HepG2 (cell line): ENCODE measurements around the gene SARS2. TPM values are rescaled to one million over a fixed set of nuclear protein-coding genes. Genes with fewer than 3 reads are reported as not detected.

ENCODE experiments used
- CBX5 ChIP-seq: sonication (generic); formaldehyde crosslinking; IDR thresholded peaks from 2 replicates; pipeline ENCODE4 v1.4.0; 2020; ENCODE audit warnings: missing genetic modification reagents, borderline replicate concordance
- GFI1 ChIP-seq: sonication (generic); formaldehyde crosslinking; IDR thresholded peaks from 2 replicates; pipeline ENCODE4 v1.5.0; 2020; ENCODE audit warnings: missing genetic modification reagents, mild to moderate bottlenecking, borderline replicate concordance
- KLF11 ChIP-seq: IDR thresholded peaks from 2 replicates; pipeline ENCODE4 v1.6.1; 2016; ENCODE audit warnings: missing compliant biosample characterization
- MTF1 ChIP-seq: sonication (generic); formaldehyde crosslinking; IDR thresholded peaks from 2 replicates; pipeline ENCODE4 v1.5.0; 2020; ENCODE audit warnings: missing genetic modification reagents
- MXI1 ChIP-seq: IDR thresholded peaks from 3 replicates; pipeline ENCODE4 v1.6.1; 2012; ENCODE audit warnings: low read depth, low read length, inconsistent platforms, borderline replicate concordance
- POLR2A ChIP-seq, 2 experiments: IDR thresholded peaks; 2 replicates each; pipeline ENCODE4 v1.6.1; 2011; ENCODE audit warnings: low read depth in 2 of 2, low read length in 2 of 2, mild to moderate bottlenecking in 1 of 2, moderate library complexity in 1 of 2; ENCODE audit not compliant: insufficient read depth in 1 of 2
- SP4 ChIP-seq: sonication (generic); formaldehyde crosslinking; IDR thresholded peaks from 2 replicates; pipeline ENCODE4 v1.8.1; 2023; ENCODE audit warnings: mild to moderate bottlenecking, missing genetic modification reagents
- SRSF1 ChIP-seq: fragments of 200-400 bp; formaldehyde crosslinking; optimal IDR thresholded peaks from 2 replicates; pipeline ENCODE3; 2017; ENCODE audit warnings: mild to moderate bottlenecking, low read depth, low read length, moderate library complexity
- ZNF225 ChIP-seq: sonication (generic); formaldehyde crosslinking; IDR thresholded peaks from 2 replicates; pipeline ENCODE4 v1.4.0; 2020; ENCODE audit warnings: mild to moderate bottlenecking, missing genetic modification reagents
- ZNF546 ChIP-seq: sonication (generic); formaldehyde crosslinking; conservative IDR thresholded peaks from 2 replicates; pipeline ENCODE4 v1.8.1; 2023; ENCODE audit warnings: mild to moderate bottlenecking, missing genetic modification reagents
- ZNF564 ChIP-seq: sonication (generic); formaldehyde crosslinking; IDR thresholded peaks from 2 replicates; pipeline ENCODE4 v1.8.1; 2023; ENCODE audit warnings: mild to moderate bottlenecking, missing genetic modification reagents
- ZNF768 ChIP-seq: sonication (generic); formaldehyde crosslinking; IDR thresholded peaks from 2 replicates; pipeline ENCODE4 v1.4.0; 2020; ENCODE audit warnings: missing genetic modification reagents
- ZNF878 ChIP-seq: sonication (generic); formaldehyde crosslinking; IDR thresholded peaks from 2 replicates; pipeline ENCODE4 v1.8.1; 2023; ENCODE audit warnings: mild to moderate bottlenecking, missing genetic modification reagents, moderate library complexity
- polyA plus RNA-seq, 8 experiments: library from polyadenylated mRNA; depleted of rRNA in 3 of 8; stranded (reverse) in 7 of 8; unstranded in 1 of 8; fragments of >200 nt; fragmentation: Illumina TruSeq in 4 of 8; extraction: Trizol in 4 of 8; gene quantifications; 2 replicates each; pipeline versions ENCODE4 v1.2.1 to v1.2.3, GENCODE V29; 2011 to 2016; ENCODE audit warnings: low read depth in 4 of 8, missing spikeins in 1 of 8, mixed read lengths in 1 of 8; ENCODE audit not compliant: insufficient read depth in 1 of 8
- total RNA-seq, 5 experiments: library from RNA; depleted of rRNA; stranded (reverse); fragments of >200 nt; fragmentation: Illumina TruSeq; extraction: Trizol; gene quantifications; 2 replicates each; pipeline ENCODE4 v1.2.3, GENCODE V29; 2016; ENCODE audit warnings: low read depth in 1 of 5
- TF ChIP-seq, protein P1 (sequence below): sonication (generic); formaldehyde crosslinking; IDR thresholded peaks from 2 replicates; pipeline ENCODE4 v1.5.0; 2020; ENCODE audit warnings: mild to moderate bottlenecking, missing genetic modification reagents
- TF ChIP-seq, protein P2 (sequence below): sonication (generic); formaldehyde crosslinking; IDR thresholded peaks from 2 replicates; pipeline ENCODE4 v1.4.0; 2020; ENCODE audit warnings: missing genetic modification reagents
- TF ChIP-seq, protein P3 (sequence below): sonication (generic); formaldehyde crosslinking; IDR thresholded peaks from 2 replicates; pipeline ENCODE4 v1.4.0; 2020; ENCODE audit warnings: missing genetic modification reagents

SARS2 gene
- total and polyA plus RNA-seq, 2 of the 13 experiments (the other 11 are each of a cell fraction or from before 2014, with no cell fraction given) = 40.0 to 48.6 TPM

DNA sequence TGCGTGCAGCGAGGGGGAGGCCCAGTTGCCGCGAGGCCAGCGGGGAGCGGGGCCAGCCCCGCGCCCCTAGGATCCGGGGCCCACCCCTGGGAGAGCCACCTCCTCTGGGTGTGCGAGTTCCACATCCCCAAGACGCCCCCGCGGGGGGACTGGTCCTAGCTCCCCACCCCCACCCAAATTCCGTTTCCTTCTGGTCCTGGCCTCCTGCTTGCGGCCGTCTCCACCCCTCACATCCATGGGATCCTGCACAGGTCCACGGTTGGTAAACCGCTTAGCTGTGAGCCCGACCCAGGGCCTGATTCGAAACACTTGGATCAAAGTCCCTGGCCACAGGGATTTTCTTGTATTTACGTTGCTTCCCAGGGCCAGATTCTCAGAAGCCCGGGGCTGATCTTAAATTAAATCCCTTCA is 45.3 kb upstream of the SARS2 start (continued):
- peak; percentile 74; the same call in 1 of the 2 replicates for TF ChIP-seq ZNF546 (CRISPR knock-in tag)
- TF ChIP-seq SP4 = peak; percentile 34
- TF ChIP-seq MXI1 = 0 out of 3 replicates have a peak, but pooled peaks have one; percentile 17
- TF ChIP-seq, protein P1, sequence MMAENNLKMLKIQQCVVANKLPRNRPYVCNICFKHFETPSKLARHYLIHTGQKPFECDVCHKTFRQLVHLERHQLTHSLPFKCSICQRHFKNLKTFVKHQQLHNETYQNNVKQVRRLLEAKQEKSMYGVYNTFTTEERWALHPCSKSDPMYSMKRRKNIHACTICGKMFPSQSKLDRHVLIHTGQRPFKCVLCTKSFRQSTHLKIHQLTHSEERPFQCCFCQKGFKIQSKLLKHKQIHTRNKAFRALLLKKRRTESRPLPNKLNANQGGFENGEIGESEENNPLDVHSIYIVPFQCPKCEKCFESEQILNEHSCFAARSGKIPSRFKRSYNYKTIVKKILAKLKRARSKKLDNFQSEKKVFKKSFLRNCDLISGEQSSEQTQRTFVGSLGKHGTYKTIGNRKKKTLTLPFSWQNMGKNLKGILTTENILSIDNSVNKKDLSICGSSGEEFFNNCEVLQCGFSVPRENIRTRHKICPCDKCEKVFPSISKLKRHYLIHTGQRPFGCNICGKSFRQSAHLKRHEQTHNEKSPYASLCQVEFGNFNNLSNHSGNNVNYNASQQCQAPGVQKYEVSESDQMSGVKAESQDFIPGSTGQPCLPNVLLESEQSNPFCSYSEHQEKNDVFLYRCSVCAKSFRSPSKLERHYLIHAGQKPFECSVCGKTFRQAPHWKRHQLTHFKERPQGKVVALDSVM (CRISPR knock-in tag) = peak; percentile 81
- TF ChIP-seq, protein P2, sequence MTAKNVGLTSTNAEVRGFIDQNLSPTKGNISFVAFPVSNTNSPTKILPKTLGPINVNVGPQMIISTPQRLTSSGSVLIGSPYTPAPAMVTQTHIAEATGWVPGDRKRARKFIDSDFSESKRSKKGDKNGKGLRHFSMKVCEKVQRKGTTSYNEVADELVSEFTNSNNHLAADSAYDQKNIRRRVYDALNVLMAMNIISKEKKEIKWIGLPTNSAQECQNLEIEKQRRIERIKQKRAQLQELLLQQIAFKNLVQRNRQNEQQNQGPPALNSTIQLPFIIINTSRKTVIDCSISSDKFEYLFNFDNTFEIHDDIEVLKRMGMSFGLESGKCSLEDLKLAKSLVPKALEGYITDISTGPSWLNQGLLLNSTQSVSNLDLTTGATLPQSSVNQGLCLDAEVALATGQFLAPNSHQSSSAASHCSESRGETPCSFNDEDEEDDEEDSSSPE = 0 out of 2 replicates have a peak, but pooled peaks have one; percentile 11
- TF ChIP-seq SRSF1 = peak; percentile 72
- TF ChIP-seq, protein P3, sequence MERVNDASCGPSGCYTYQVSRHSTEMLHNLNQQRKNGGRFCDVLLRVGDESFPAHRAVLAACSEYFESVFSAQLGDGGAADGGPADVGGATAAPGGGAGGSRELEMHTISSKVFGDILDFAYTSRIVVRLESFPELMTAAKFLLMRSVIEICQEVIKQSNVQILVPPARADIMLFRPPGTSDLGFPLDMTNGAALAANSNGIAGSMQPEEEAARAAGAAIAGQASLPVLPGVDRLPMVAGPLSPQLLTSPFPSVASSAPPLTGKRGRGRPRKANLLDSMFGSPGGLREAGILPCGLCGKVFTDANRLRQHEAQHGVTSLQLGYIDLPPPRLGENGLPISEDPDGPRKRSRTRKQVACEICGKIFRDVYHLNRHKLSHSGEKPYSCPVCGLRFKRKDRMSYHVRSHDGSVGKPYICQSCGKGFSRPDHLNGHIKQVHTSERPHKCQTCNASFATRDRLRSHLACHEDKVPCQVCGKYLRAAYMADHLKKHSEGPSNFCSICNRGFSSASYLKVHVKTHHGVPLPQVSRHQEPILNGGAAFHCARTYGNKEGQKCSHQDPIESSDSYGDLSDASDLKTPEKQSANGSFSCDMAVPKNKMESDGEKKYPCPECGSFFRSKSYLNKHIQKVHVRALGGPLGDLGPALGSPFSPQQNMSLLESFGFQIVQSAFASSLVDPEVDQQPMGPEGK (CRISPR knock-in tag) = peak; percentile 6
- 0 out of 2 replicates have a peak, but pooled peaks have one; percentile 19 for TF ChIP-seq ZNF564
- no peak for TF ChIP-seq MTF1
- TF ChIP-seq GFI1 (CRISPR knock-in tag) = 0 out of 2 replicates have a peak, but pooled peaks have one; percentile 3
- TF ChIP-seq POLR2A (IDR thresholded peaks at IDR 0.05; ENCODE audit: insufficient read depth in 1 of 2, low read depth in 2 of 2, low read length in 2 of 2) = peak in 1 of 2 experiments; percentile 45; a peak in 1 of 4 replicates
- 0 out of 2 replicates have a peak, but pooled peaks have one; percentile 12 for TF ChIP-seq ZNF225 (CRISPR knock-in tag)
- TF ChIP-seq ZNF768 (CRISPR knock-in tag) = peak; percentile 5; the same call in 1 of the 2 replicates
- 0 out of 2 replicates have a peak, but pooled peaks have one; percentile 19 for TF ChIP-seq CBX5 (CRISPR knock-in tag)
- TF ChIP-seq KLF11 = 0 out of 2 replicates have a peak, but pooled peaks have one; percentile 4
- TF ChIP-seq ZNF878 (CRISPR knock-in tag) = 0 out of 2 replicates have a peak, but pooled peaks have one; percentile 26
